GM19328 (cell line): ENCODE measurements around the gene HAL.
A peak's percentile ranks its signal among the peaks of the same experiment; 100 is the strongest.

ENCODE experiments used
- ATAC-seq: cut with Tn5 transposase; IDR thresholded peaks from one replicate; pipeline ENCODE4 v1.9.1; 2021; ENCODE audit warnings: mild to moderate bottlenecking, moderate library complexity; ENCODE audit not compliant: unreplicated experiment

The HAL gene, protein sequence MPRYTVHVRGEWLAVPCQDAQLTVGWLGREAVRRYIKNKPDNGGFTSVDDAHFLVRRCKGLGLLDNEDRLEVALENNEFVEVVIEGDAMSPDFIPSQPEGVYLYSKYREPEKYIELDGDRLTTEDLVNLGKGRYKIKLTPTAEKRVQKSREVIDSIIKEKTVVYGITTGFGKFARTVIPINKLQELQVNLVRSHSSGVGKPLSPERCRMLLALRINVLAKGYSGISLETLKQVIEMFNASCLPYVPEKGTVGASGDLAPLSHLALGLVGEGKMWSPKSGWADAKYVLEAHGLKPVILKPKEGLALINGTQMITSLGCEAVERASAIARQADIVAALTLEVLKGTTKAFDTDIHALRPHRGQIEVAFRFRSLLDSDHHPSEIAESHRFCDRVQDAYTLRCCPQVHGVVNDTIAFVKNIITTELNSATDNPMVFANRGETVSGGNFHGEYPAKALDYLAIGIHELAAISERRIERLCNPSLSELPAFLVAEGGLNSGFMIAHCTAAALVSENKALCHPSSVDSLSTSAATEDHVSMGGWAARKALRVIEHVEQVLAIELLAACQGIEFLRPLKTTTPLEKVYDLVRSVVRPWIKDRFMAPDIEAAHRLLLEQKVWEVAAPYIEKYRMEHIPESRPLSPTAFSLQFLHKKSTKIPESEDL

DNA sequence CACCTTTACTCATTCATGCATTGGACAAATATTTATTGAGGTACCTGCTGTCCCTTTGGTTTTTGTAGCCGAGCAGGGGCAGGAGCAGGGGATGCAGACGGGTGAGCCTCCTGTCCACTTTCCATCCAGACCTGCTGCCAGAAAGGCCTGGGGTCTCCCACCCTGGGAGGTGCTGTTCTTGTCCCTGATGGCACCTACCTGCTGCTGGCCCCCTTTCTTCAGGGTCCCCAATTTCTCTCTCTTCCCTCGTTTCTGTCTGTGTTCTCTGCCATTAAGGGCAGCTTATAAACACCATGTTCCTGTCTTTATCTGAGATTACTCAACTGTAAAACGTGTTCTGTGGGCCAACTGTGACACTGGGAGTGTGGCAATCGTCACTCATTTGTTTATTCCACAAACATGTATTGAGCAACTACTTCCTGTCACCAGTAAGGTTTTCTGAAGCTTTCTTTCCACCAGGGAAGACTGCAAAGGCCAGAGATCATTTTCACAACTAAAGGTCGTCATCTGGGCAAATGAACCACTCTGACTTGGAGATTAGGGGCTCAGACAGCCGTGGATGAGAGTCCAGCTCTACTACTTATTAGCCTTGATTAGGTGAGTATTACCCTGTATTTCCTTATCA is at the start of gene HAL:
Gene HAL (minus strand): TSS at position 311 of the 625 bp plus-strand sequence. CDS start 434 bp downstream, outside the sequence.
- ATAC-seq = no peak

DNA sequence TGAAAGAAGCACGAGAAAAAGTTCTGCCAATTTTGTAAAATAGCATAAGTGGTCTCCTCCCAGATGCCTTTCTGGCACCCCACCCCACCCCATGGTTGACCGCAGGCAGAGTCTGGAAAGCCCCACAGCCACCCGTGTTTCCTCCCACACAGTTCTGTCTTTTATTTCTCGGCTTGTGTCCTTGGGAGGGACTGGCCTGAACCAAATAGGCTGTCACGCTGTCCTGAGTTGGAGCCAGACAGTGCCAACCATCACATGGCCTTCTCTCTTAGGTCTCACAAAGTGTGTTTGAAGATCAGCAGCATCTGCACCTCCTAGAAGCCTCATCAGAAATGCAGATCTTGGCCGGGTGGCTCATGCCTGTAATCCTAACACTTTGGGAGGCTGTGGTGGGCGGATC is 49.4 kb upstream of the HAL start:
- ATAC-seq = no peak

DNA sequence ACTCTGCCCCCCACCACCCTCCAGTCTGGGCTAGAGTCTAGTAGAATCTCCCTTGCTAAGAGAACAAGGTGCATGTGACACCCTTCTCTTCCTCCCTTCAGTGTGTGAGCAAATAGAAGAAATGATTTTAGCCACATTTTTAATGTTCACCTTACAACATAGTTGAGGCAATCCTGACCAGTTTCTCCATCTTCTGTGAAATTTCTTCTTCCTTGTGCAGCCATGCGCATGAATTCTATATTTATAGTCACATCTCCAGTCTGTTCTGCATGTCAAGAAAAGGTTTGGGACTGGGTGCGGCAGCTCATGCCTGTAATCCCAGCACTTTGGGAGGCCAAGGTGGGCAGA is 48.8 kb upstream of the HAL start:
- ATAC-seq = no peak

DNA sequence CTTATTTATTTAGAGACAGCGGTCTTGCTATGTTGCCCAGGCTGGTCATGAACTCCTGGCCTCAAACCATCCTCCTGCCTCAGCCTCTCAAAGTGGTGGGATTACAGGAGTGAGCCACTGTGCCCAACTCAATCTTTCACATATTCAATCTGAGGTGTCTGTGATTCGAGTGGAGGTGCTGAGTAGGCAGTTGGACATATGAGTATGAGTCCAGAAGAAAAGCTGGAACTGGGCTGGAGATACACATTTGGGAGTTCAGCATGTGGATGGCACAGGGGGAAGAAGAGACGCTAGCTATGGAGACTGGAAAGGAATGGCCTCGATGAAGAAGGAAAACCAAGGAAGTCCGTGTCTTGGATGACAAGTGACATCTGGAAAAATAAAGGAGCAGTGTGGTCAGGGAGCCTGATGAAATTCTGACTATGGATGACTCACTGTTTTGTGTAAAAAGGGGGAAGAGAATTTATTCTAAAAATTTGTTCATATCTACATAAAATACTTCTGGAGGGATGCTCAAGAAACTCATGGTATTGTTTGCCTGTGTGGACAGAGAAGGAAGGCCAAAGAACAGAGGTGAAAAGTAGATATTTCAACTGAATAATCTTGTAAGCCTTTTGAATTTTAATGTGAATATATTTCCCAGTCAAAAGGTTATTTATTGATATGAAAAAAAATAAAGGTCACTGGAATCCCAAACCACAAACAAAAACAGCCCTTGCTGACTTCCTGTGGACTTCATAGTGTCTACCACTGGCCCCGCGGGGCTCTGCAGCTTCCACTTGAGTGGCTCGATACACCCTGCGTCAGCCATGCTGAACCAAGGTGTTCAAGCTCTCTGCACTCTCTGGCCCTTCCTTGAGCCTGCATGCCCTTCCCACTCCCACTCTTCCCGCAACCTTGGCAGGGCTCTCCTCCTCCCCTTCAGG is 48.1 kb upstream of the HAL start:
- ATAC-seq = no peak

DNA sequence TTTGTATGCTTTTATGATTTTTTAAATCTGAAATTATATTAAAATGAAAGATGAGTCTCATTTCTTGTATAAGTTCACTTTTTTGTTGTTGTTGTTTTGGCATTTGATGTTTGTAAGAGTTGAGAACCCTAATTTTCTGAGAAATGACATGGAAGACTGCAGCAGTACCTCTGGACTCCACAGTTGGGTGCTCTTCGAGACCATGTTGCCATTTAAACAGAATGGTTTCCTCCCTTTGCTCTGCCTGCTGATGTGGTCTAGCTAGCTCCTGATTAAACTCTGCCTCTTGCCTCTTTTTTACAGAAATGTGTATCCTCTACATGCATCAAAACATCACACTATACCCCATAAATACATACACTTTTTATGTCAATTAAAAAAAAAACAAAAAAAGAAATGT is 45.0 kb upstream of the HAL start:
- no peak for ATAC-seq

DNA sequence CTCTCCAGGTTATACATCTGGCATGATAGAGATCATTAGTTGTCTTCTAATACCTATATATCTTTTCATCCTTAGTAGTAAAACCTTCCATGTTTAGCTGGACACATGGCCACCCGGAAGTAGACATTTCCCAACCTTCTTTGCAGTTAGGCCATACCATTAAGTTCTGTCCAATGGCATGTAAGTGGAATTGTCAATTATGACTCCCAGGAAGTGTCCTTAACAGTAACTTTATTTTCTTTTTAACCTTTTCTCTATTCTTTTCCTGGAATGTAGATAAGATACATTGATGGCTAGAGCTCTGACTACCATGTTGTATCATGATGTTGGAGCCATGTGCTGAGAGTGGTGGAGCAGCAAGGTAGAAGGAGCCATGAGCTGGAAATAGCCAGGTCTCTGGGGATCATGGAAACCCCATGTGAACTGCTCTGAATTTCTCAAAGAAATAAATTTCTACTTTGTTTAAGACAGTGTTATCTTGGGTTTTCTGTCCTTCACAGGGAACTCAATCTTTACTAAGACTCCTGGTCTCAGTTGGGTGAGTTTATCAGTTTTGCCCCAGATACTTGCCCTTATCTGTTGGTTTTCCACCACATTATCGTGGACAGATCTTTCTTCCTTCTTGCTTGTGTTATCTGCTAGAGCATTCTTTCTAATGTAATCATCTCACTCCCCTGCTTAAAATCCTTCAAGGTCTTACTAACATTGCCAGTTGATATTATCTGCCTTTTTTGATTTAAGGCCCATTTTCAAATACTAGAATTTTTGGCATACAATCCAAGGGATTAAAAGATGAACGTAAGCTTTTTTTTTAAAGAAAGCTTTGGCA is 44.4 kb upstream of the HAL start:
- no peak for ATAC-seq

DNA sequence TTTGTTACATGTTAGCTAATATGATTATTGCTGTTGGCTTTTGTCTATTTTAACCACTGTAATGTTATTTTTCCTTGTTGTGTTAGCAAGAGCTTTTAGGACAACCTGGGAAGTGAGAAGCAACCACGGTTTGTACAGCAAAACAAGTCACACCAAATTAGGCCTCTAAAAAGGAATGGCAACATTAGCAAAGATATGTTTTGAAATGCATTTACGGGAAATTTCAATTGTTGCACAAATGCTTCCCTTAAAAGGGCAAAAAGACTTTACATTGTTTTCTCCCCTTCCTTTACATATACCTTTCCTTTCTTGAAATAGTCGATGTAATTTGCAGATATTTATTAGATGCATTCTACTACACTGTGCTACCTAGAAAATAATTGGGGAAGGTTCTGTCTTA is 43.4 kb upstream of the HAL start:
- ATAC-seq = no peak

DNA sequence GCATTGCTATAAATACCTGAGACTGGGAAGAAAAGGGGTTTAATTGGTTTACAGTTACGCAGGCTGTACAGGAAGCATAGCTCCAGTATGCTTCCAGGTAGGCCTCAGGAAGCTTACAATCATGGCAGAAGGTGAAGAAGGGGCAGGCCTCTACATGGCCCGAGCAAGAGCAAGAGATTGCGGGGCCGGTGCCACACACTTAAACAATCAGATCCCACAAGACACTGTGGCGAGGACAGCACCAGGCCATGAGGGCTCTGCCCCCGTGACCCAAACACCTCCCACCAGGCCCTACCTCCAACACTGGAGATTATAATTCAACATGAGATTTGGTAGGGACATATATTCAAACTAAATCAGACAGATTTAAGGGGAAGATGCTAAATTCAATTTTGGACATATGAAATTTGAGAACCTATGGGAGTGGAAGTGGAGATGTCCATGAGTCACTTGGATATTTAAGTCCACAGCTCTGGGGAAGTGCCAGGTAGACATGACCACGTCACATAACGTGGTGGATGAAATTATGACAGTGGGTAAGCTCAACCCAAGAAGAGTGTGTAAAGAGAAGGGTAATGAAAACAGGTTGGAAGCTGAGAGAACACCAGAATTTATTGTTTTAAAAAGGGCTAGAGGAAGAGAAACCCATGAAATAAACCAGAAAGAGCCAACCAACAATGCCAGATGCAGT is 40.8 kb upstream of the HAL start:
- ATAC-seq = no peak

DNA sequence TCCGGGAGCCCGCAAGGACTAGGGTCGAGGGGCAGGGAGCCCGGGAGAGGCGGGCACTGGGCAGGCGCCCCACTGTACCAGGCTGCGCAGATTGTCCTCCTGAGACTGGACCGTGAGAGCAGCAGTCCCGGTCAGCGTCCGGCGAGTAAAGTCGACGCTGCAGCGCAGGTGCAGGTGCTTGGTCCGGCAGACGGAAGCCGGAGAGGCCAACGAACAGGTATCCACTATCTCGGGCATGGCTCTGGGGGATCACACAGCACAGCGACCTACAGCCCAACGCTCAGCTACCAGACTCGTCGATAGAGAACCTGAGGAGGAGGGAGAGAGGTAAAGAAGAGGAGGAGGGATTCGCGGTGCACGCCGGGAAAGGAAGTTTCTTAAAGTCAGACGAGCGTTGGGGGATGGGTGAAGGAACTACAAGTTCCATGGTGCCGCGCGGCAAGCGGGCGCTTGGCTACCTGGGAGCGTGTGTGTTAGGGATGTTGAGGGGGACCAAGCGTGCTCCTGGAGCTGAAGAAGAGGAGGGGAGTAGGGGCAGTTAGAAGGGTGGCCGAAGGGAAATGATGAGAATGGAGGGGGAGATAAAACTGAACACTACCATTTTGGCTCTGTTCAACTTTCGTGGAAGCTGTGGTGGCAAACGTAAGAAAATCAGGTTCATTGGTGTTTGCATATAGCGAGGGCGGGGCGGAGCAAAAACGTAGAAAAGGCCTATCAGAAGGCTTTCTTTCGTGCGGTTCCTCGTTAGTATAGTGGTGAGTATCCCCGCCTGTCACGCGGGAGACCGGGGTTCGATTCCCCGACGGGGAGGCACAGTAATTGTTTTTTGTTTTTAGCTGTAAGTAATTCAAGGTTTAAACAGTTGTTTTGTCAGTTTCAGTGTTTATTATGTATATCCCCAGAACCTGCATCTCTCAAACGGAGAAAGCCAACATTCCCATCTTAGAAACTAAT is 39.4 kb upstream of the HAL start, which contains the start of gene LTA4H:
Gene LTA4H (minus strand): TSS at position 305 of the 954 bp plus-strand sequence. CDS start 68 bp downstream, at position 237.
- peak; percentile 90 for ATAC-seq

DNA sequence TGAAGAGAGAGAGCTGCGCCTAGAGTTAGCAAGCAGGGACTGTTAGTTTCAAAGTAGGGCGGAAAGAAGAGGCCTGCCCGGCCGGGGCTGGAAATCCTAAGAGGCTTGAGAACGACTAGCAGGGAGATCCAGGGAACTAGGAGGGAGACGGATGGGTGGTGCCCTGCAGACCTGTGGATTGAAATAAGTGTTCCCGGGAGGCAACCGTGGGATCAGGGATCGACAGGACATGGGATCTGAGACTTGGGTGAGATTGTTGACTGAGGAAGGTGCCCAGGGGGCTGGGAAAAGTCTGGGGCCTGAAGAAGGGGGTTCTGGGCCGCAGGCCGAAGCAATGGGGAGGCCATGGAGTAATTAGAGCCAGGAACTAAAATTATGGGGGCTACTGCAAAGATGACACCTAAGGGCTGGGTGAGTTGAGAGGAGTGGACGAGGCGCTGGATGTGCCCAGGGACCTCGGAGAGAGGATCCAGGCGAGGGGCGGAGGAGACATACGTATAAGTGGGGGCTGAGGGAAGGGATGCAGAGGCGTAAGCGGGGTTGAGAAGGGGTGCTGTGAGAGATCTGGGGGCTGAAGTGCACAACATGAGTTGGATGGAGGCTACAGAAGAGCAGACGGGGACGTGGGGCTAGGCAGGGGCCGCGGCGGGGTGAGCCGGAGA is 38.6 kb upstream of the HAL start:
- peak; percentile 9 for ATAC-seq

DNA sequence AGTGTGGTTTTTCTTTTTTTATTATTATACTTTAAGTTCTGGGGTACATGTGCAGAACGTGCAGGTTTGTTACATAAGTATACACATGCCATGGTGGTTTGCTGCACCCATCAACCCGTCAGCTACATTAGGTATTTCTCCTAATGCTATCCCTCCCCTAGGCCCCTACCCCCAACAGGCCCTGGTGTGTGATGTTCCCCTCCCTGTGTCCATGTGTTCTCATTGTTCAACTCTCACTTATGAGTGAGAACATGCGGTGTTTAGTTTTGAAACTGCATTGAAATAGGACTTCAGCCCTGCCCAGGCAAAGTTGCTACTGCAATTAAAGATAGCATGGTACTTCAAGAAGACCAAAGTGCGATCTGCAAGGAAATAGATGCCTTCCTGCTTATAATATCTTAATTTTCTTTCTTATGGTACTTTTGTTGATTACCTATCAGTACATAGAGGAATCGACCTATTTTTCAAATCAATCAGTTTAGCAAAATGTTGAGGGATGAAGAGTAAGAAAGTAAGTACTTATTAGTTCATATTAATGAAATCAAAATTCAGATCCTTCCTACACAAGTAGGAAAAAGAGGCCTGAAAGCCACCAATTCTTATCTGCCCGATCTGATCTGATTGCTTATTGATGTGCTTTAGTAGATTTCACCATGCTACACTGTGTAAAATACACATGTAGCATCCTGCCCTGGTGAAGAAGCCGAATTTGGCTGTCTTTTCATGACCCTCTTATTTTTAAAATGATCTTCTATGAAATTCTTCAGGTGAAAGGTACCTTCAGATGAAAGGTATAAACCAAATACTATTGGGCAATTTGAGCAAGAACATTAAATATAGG is 37.6 kb upstream of the HAL start:
- no peak for ATAC-seq

DNA sequence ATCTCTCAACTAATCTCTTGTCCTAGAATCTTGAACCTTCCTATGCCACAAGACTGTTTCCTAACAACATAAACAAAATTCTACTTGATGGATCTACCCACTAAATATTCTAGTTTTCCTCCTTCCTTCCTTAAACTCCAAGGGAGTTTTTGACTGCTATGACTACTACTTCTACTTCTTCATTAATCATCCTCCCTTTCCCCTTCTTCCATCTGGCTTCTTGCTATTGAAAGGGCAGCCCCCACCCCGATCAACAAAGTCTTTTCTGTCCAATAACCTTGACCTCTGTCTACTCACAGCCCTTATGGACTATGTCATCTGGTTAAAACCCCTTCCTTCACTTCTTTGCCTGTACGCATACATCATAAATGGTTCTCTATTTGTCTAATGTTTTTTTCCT is 33.7 kb upstream of the HAL start:
- no peak for ATAC-seq

DNA sequence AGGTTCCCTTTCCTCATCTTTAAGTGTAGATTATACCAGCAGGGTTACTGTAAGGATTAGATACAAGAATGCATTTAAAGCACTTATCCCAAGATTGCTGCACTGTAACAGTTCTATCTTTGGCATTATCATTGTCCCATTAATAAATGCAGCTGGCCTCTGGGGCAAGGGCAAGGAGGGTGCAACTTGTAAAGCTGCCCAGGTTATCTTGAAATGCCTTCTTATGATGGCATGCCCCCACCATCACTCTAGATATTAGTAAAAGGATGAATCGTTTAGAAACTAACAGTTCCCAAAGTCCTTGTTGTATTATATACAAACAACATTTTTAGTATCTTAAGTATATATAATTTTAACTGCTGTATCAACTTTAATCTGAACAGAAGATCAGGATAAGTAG is 32.4 kb upstream of the HAL start:
- ATAC-seq = no peak

DNA sequence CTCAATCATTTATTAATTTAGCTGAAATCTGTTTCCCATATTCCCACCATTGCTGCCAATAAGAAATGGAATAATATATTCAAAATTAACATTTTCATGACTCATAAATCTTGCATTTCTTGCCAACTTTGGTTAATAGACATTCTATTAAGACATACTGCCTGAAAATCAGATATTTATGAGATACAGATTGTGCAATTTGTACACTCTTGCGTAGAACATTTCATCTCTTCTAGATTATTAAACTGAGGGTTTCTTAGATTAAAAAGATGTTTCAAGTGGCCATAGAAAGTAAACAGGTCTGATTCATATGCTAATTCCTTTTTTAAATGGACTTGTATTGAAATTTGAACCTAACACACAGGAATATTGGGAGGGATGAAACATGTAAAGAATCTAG is 30.2 kb upstream of the HAL start:
- ATAC-seq = no peak

DNA sequence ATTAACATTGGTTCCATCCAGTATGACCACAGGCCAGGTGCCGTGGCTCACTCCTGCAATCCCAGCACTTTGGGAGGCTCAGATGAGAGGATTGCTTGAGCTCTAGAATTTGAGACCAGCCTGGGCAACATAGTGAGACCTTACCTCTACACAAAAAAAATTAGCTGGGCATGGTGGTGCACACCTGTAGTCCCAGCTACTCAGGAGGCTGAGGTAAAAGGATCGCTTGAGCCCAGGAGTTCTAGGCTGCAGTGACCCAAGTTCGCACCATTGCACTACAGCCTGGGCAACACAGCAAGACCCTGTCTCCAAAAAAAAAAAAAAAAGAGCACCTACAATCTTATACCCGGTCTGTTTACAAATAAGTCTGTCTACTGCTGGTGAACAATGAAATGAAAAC is 29.4 kb upstream of the HAL start:
- no peak for ATAC-seq

DNA sequence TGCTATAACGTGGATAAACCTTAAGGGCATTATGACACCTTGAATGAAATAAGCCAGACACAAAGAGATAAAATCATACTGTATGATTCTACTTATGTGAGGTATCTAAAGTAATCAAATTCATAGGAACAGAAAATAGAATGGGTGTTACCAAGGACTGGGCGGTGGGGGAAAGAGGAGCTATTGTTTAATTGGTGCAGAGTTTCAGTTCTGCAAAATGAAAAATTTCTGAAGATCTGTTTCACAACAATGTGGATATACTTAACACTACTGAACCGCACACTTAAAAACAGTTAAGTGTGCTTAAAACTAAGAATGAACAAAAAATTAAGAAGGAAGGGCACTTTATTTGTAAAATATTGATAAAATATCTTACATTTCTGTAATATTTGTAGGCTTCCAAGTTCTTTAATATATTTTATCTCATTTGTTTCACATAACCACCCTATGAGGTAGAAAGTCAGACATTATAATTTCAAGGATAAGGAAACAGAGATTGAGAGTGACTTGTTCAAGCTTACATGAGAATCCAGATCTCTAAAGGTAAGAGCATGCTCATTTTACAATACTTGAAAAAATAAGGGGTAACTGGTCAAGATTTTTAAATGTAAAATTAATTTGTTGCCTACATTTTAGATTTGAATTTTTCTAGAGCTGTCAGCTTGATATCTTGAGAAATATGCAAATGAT is 24.3 kb upstream of the HAL start:
- peak; percentile 91 for ATAC-seq
